Fibroblast of skin of left biceps (primary cell): ENCODE data around the gene MGST1.
"Not testable (repeated sequence)": the region's sequence is repeated elsewhere in the genome, so short reads cannot be mapped to it uniquely, and the experiment has no call there.

Experiments
- DNase-seq, 2 experiments: peaks; one replicate each; pipeline ENCODE4 v3.0.0-alpha.2; 2013; ENCODE audit warnings: low read depth in 2 of 2

Gene MGST1

GRCh38 chr12:16352481-16352880, 5.0 kb downstream of the MGST1 start:
- peak; percentile 53 to 57 for DNase-seq

DNA sequence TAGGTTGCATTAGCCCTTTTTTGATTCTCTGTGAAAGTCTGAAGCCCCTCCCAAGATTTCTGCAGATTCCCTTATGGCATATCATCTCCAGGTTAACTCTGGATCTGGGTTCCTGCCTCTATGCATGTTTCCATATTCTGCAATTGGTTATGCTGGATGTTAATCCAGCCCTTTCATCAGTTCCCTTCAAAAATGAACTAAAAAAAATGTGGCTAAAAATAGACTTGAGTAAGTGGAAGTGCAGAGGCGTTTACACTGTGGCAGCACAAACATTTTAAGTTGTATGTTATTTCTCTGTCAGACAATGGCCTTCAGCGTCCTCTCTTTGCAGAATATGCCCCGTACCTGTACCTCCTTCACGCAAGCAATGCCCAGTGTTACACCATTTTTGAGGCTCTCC, 11.4 kb downstream of the MGST1 start:
- no peak for DNase-seq

- DNase-seq = no peak
These were observed 12.4 kb downstream of the MGST1 start for GRCh38 chr12:16359512-16360491.

DNA sequence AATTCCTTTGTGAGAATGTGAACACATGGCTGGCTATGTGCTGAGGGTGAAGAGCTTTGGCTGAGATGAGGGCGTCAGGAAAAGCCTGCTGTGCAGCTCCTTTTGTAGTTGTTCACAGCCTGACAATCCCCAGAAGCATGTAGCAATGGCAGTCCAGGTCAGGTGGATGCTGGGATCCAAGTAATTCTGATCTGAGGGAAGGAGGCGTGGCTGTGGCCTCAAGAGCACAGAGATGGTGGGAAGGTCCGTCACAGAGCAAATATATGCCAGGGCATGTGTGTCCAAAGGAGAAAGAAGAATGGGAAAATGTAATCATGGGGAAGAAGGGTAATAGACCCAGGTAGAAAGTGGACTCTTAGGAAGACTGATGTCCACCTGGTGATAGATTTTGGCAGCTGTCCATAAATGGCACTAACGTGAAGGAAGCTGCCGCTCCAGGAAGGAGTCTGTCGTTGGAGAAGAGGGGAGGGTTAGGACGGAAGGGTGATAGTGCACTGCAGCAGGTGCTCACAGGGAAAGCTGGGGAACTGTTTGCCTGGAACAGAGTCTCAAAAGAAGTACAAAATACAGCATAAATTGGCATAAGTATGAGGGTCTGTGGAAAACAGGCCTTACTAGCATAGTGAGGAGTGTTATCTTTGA, 13.8 kb downstream of the MGST1 start:
- DNase-seq = no peak

DNA sequence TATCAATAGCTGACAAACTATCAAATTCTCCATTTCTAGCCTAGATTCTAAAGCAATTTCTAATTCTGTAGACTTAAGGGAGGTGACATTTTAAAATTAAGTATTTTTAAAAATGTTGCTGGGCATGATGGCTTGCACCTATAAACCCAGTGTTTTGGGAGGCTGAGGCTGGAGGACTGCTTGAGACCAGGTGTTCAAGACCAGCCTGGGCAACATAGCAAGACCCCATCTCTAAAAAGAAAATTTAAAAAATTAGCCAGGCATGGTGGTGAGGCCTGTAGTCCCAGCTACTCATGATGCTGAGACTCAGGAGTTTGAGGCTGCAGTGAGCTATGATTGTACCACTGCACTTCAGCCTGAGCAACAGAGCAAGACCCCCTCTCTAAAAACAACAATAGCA, 15.1 kb downstream of the MGST1 start:
- no peak for DNase-seq

DNA sequence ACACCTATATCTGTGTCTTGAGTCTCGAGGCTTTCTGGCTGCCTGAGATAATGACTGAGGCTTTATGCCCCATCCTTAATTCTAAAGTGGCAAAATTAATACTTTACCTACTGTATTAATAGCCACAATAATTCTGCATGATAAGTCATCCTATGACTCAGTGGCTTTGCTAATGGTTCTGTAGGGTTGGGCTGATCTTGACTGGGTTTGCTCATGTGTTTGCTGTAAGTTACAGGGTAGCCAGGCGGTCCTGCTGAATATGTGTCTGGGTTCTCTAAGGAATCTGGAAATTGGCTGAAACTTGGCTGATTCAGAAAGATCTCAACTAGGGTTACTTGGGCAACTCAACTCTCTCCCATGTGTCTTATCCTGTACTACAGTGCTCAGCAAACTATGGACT, 21.7 kb downstream of the MGST1 start:
- no peak for DNase-seq

DNA sequence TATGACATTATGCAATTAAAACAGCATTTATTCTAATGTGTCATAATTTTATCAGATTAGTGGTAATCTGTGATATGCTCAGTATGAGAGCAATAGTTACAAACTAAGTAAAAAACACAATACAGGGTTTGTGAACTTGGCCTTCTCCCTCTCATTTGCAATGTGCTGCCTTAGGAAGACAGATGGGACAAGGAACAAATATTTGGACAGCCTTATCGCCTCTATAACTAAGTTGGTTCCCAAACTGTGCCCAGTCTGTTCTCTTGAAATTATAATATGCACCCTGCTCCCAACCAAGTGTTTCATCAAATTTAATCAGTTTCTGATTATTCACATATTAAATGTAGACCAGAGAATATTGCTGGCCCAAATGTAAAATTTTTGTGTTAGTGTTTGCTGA, 22.7 kb downstream of the MGST1 start:
- DNase-seq = no peak

GRCh38 chr12:16382652-16383312, 35.3 kb downstream of the MGST1 start:
- DNase-seq = not testable (repeated sequence)

DNA sequence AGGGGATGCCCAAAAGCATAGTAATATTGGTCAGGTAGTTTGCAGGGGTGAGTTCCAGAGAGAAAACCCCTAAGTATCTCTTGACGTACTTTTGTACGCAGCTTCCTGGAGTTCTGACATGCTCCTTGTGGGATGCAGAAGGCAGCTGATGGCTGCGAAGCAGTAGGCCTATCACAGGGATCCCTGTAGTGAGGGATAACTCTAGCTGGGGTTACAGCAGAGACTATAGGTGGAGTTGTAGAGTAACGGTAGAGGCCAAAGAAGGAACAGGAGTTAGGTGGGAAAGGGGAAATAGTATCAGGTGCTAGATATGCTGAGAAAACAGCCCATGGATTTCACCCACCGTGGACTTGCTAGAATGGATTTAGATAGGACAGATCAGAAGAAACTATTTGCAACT, 37.3 kb downstream of the MGST1 start:
- DNase-seq = no peak

DNA sequence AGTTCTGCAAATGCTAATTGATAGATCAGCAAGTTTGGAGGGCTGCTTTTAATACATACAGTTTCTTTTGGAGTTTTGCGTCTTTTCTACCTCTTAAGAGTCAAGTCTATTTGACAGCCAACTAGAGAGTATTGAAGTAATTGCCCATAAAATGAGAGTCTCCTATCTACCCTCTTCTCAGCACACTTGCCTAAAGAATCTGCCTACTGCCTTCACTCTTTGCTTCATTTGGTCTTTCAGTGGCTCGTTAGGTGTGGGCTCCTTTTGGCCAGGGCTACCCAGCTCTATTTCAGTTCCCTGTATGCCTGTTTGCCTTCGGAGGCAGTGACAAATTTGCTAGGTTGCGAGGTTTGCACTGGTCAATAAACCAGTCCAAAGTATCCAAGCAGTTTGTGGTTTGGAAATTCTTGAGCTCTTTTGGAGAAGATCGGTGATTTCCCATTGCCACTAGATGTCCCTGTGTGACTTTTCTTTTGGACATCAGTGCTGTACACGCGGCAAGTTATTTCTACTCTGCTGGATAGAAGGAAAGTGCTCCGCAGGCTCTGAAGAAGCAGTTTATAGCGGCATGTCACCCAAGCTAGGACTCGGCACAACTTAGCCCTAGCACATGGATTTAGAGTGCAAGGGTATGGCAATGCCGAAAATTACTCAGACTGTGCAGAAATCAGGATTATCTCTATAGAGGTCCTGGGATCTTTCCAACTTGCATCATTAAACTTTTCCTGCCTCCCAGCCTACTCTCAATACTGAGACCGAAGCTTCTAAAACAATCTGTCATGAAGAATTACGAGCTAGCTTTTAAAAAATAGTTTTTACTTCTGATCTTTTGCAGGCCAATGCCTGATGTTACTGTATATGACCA, 38.6 kb downstream of the MGST1 start:
- peak; percentile 16 to 19 for DNase-seq

DNA sequence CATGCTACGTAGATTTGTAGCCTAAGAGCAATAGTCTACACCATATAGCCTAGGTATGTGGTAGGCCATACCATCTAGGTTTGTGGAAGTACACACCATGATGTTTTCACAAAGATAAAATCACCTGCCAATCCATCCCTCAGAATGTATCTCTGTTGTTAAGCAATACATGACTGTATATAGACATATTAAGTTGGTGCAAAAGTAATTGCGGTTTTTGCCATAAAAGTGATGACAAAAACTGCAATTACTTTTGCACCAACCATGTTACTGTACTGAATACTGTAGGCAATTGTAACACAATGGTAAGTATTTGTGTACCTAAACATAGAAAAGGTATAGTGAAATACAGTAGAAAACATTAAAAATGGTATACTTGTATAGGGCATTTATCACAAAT, 40.5 kb downstream of the MGST1 start:
- DNase-seq = no peak

GRCh38 chr12:16389594-16389993, 42.1 kb downstream of the MGST1 start:
- DNase-seq = peak; percentile 31 to 37

DNA sequence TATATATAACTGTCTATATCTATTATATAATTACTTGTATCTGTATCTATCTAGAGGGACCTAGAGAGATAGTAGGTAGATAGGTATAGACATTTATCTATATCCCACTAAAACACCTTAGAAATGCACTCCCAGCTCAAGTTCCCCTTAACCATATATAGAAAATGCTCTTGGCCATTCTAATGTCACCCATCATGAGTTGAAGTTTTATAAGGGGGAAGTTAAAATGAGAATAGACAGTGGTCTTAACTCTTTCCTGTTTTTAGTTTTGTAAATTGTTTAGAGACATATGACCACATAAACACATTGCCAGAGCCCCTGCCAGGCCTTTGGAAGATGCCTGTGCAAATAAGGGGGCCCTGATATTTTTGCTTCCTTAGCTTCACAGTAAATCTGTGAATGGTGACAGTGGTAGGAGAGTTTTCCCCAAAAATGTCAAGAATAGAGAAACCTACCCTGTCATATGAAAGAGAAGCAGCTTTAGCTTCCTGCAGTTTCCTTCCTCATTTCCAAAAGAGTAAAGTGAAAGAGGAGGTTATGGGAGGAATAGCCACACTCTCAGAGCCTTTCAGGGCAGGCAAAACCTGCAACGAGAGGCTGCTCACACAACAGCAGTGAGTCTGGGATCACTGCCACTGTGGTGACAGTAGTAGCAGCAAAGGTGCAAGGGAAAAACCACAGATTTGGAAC, 45.5 kb downstream of the MGST1 start:
- no peak for DNase-seq

GRCh38 chr12:16399101-16399500, 51.7 kb downstream of the MGST1 start:
- DNase-seq = no peak

DNA sequence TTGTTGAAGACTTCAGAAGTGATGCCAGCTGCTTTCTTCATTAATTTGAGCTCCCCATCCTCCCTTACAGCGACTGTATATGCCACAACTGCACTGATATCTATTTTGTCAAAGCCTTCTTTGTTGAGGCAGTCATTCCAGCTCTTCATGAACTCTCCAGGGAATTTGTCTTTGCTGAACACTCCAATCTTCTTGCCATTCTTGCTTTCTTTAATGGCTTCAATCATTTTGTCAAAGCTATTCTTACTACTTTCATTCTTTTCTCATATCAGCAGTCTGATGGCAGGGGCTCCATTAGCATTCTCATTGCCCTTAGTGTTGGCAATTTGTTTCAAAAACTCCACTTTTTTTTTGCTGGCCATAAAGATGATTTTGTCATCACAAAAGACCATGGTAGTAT, 54.4 kb downstream of the MGST1 start:
- DNase-seq = not testable (repeated sequence)

DNA sequence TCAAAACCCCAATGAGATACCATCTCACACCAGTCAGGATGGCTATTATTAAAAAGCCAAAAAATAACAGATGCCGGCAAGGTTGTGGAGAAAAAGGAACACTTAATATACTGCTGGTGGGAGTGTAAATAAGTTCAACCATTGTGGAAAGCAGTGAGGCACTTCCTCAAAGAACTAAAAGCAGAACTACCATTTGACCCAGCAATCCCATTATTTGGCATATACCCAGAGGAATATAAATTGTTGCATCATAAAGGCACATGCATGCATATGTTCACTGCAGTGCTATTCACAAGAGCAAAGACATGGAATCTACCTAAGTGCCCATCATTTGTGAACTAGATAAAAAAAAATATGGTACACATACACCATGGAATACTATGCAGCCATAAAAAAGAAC, 59.9 kb downstream of the MGST1 start:
- DNase-seq = no peak
